Esophagus muscularis mucosa (tissue), 4 donors: ENCODE measurements around the gene WWOX. TPM values are rescaled to one million over a fixed set of nuclear protein-coding genes. Genes with fewer than 3 reads are reported as not detected.

Source experiments
- DNase-seq: peaks from one replicate; pipeline ENCODE4 v3.0.0-alpha.2; 2017; ENCODE audit errors: extremely low spot score
- H3K27ac ChIP-seq, 4 donors: fragments of 200-600 bp; sonication (generic); replicated peaks in 1 of 4; 1 replicate in 3 of 4; 2 replicates in 1 of 4; pipeline ENCODE4 v1.5.1; 2016 to 2019; ENCODE audit warnings: mild to moderate bottlenecking in 1 of 4
- H3K27me3 ChIP-seq, 4 donors: fragments of 200-600 bp; sonication (generic); one replicate each; pipeline versions ENCODE4 v1.5.1 to v1.6.0; 2016 to 2019
- H3K36me3 ChIP-seq, 4 donors: fragments of 200-600 bp; sonication (generic); one replicate each; pipeline ENCODE4 v1.5.1; 2016 to 2019
- H3K4me1 ChIP-seq, 4 donors: fragments of 200-600 bp; sonication (generic); one replicate each; pipeline ENCODE4 v1.5.1; 2016 to 2019
- H3K4me3 ChIP-seq, 4 donors: fragments of 200-600 bp; sonication (generic); 1 replicate in 2 of 4; 2 replicates in 2 of 4; pipeline ENCODE4 v1.5.1; 2016 to 2019; ENCODE audit warnings: mild to moderate bottlenecking in 4 of 4, moderate library complexity in 1 of 4
- H3K9me3 ChIP-seq, 4 donors: fragments of 200-600 bp; sonication (generic); 1 replicate in 3 of 4; 2 replicates in 1 of 4; pipeline ENCODE4 v1.5.1; 2016 to 2019
- EP300 ChIP-seq: sonication (generic); formaldehyde crosslinking; IDR thresholded peaks from one replicate; pipeline ENCODE4 v1.6.1; 2017; ENCODE audit warnings: antibody characterized with exemption
- POLR2A ChIP-seq: fragments of 450-650 bp; IDR thresholded peaks from one replicate; pipeline ENCODE4 v1.6.1; 2017; ENCODE audit warnings: antibody characterized with exemption, moderate library complexity, mild to moderate bottlenecking, low read depth
- POLR2AphosphoS5 ChIP-seq, 2 donors: sonication (generic); formaldehyde crosslinking; IDR thresholded peaks; one replicate each; pipeline ENCODE4 v1.6.1; 2017; ENCODE audit warnings: antibody characterized with exemption in 2 of 2
- WGBS: methylation state at CpG from one replicate; pipeline ENCODE4 v1.1.5; 2018; 5-methylcytosine and 5-hydroxymethylcytosine counted together
- intact Hi-C: fragments of 100-400 bp; cut with DNase I; formaldehyde crosslinking; loops from one replicate; pipeline ENCODE4 v1.15.1; 2023
- total RNA-seq, 4 donors: library from RNA; depleted of rRNA; stranded (reverse); fragments of >200 nt; gene quantifications; one replicate each; pipeline versions ENCODE4 v1.1.0 to v1.2.1, GENCODE V29; 2016
- TF ChIP-seq, protein P1 (sequence below), 3 experiments: fragments of 200-600 bp in 2 of 3; fragments of 450-650 bp in 1 of 3; sonication (generic) in 2 of 3; IDR thresholded peaks; one replicate each; pipeline ENCODE4 v1.5.1; 2017 to 2019; ENCODE audit warnings: antibody characterized with exemption in 3 of 3, mild to moderate bottlenecking in 2 of 3, moderate library complexity in 1 of 3

The WWOX gene
- total RNA-seq, 4 donors from 2014 or later = 14.4 to 27.8 (median 15.4) TPM

DNA sequence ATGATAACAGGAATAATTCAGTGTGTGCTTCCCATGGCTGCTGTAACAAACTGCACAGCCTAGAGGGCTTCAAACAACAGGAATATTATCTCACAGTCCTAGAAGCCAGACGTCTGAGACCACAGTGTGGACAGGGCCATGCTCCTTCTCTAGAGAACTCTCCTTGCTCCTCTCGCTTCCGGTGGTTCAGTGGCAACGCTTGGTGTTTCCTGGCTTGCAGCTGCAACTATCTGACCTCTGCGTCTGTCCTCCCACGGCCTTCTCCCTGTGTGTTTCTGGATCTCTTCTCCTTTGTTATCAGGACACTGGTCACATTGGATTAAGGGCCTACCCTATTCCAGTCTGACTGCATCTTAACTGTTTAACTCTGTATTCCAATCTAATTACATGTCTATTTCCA, 1086.7 kb downstream of the WWOX start:
- intact Hi-C loops = no loop called here
- peaks cover 0 to 5% (median 0%) of the 10 kb centered on the region in 4 donors for H3K4me1 ChIP-seq

DNA sequence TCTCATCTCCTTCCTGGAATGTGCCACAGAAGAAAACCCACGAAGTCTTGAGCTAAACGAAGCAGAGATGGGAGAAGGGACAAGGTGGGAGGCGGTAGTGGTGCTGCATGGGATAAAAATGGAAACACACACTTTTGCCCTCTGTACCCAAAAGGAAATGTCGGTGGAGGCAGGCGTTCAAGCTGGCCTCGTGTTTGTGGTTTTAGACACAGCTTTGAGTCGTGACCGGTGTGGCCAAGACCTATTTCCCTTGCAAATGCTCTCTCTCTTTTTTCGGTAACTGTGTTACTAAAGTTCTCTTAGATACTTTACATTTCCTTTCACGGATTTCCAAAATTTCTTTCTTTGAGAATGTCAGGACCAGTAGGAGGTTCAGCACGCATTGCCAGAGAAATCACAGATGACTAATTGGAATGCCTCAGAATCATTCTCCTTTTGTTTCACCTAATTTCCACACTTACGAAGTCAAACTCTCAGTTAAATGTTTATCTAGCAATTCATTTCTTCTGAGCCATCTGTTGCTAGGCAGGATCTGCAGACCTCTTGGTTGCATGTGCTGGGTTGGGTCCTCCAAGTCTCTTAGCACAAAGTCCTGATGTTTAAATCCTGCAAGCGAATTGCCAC, 1088.8 kb downstream of the WWOX start:
- WGBS = 82% methylated on average over 13 of the region's 13 CpGs
- no peak for DNase-seq
- H3K9me3 ChIP-seq = no peaks in the 10 kb centered on the region
- H3K4me3 ChIP-seq = no peak overlapping the region
- H3K36me3 ChIP-seq = no peaks in the 10 kb centered on the region
- intact Hi-C loops = no loop called here
- H3K4me1 ChIP-seq = peaks cover 0 to 5% (median 0%) of the 10 kb centered on the region in 4 donors
- no peaks in the 10 kb centered on the region for H3K27me3 ChIP-seq
- no peak overlapping the region for H3K27ac ChIP-seq
- no peak for TF ChIP-seq POLR2AphosphoS5 (IDR thresholded peaks at IDR 0.05)
- TF ChIP-seq POLR2A = no peak

More for the DNA sequence above, 1086.7 kb downstream of the WWOX start:
- no peaks in the 10 kb centered on the region for H3K9me3 ChIP-seq
- no peaks in the 10 kb centered on the region for H3K27me3 ChIP-seq
- no peak for DNase-seq
- H3K4me3 ChIP-seq = no peak overlapping the region
- WGBS = 84% methylated on average over 6 of the region's 6 CpGs
- no peak overlapping the region for H3K27ac ChIP-seq
- H3K36me3 ChIP-seq = no peaks in the 10 kb centered on the region
- TF ChIP-seq, protein P1, sequence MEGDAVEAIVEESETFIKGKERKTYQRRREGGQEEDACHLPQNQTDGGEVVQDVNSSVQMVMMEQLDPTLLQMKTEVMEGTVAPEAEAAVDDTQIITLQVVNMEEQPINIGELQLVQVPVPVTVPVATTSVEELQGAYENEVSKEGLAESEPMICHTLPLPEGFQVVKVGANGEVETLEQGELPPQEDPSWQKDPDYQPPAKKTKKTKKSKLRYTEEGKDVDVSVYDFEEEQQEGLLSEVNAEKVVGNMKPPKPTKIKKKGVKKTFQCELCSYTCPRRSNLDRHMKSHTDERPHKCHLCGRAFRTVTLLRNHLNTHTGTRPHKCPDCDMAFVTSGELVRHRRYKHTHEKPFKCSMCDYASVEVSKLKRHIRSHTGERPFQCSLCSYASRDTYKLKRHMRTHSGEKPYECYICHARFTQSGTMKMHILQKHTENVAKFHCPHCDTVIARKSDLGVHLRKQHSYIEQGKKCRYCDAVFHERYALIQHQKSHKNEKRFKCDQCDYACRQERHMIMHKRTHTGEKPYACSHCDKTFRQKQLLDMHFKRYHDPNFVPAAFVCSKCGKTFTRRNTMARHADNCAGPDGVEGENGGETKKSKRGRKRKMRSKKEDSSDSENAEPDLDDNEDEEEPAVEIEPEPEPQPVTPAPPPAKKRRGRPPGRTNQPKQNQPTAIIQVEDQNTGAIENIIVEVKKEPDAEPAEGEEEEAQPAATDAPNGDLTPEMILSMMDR (IDR thresholded peaks at IDR 0.05) = no peak
- TF ChIP-seq POLR2A (no peak), POLR2AphosphoS5 (IDR thresholded peaks at IDR 0.05) (no peak), EP300 (no peak)

DNA sequence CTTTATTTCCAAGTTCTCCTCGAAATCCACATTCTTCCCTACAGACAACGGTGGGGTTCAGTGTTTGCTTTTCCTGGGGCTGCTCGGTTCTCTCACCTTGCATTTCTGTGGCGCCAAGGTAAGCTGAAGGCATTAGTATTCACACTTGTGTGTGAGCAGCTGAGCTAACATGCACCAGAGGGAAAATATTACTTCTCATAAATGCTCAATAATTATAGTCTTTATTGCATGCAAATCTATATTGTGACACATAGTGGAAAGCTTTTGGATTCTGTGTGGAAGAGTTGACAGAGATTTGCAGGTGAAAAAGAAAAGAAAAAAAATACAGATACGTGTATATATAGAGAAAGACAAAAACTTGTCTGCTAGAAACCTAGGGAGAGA, 1089.3 kb downstream of the WWOX start:
- TF ChIP-seq POLR2A = no peak
- no peak for TF ChIP-seq EP300
- no peak for TF ChIP-seq POLR2AphosphoS5 (IDR thresholded peaks at IDR 0.05)
- TF ChIP-seq, protein P1 (IDR thresholded peaks at IDR 0.05) = no peak
- no peak overlapping the region for H3K27ac ChIP-seq
- H3K4me1 ChIP-seq = peaks cover 0 to 5% (median 0%) of the 10 kb centered on the region in 4 donors
- H3K4me3 ChIP-seq = no peak overlapping the region
- intact Hi-C loops = no loop called here
- no peaks in the 10 kb centered on the region for H3K27me3 ChIP-seq
- DNase-seq = no peak
- no peaks in the 10 kb centered on the region for H3K9me3 ChIP-seq
- WGBS = 85% methylated on average over 5 of the region's 5 CpGs
- no peaks in the 10 kb centered on the region for H3K36me3 ChIP-seq

DNA sequence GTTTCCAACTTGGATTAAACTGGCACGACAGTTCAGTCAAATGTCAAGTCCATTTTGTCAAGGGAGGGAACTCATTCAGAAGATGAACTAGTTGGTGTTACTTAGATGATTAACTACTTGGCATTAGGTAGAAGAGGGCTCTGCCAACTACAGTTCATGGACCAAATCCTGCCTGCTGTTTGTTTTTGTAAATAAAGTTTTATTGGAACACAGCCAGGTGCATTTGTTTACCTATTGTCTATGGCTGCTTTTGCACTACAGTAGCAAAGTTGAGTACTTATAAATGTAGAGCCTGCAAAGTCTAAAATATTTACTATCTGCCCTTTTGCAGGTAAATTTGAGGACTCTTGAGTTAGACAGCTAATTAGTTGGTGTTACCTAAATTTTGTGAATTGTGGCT, 1091.1 kb downstream of the WWOX start:
- Histone ChIP-seq H3K9me3 (no peaks in the 10 kb centered on the region), H3K4me3 (no peak overlapping the region), H3K27me3 (no peaks in the 10 kb centered on the region), H3K4me1 (peaks cover 0 to 5% (median 0%) of the 10 kb centered on the region in 4 donors), H3K36me3 (no peaks in the 10 kb centered on the region), H3K27ac (no peak overlapping the region)
- 80% methylated on average over 1 of the region's 1 CpG for WGBS
- intact Hi-C loops = no loop called here
- TF ChIP-seq, protein P1 (IDR thresholded peaks at IDR 0.05) = no peak
- no peak for TF ChIP-seq POLR2A
- TF ChIP-seq POLR2AphosphoS5 (IDR thresholded peaks at IDR 0.05) = no peak
- TF ChIP-seq EP300 = no peak
- DNase-seq = no peak

DNA sequence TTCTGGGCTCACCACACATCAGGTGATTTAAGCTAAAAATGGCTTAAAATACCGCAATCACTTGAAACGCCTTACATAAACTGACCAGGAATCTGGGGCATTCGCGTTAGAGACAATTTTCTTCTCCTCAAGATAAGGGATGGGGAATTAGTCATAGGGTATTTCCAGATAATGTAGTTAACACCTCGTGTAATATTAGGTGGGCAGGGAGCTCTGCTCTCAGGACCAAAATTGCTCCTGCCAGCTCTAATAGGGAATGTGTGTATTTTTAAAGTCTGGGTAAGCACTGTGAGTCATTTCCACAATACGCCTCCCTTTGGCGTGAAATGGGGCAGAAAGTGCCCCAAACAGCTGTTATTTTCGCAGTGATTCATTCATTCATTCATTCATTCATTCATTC, 1092.5 kb downstream of the WWOX start:
- intact Hi-C loops = no loop called here
- no peak overlapping the region for H3K27ac ChIP-seq
- no peaks in the 10 kb centered on the region for H3K36me3 ChIP-seq
- no peaks in the 10 kb centered on the region for H3K9me3 ChIP-seq
- DNase-seq = no peak
- H3K4me3 ChIP-seq = no peak overlapping the region
- H3K4me1 ChIP-seq = no peaks in the 10 kb centered on the region
- TF ChIP-seq POLR2A (no peak), POLR2AphosphoS5 (IDR thresholded peaks at IDR 0.05) (no peak), EP300 (no peak)
- TF ChIP-seq, protein P1 (IDR thresholded peaks at IDR 0.05) = no peak
- WGBS = 66% methylated on average over 8 of the region's 8 CpGs
- H3K27me3 ChIP-seq = no peaks in the 10 kb centered on the region
